ENCODE measurements around the gene QRICH1. TPM values are rescaled to one million over a fixed set of nuclear protein-coding genes. Genes with fewer than 3 reads are reported as not detected.

Gene QRICH1
- total RNA-seq, 1 experiment from 2014 or later = 151 TPM

GRCh38 chr3:49112262-49112661 lies 18.4 kb upstream of the QRICH1 start:
- Mint-ChIP-seq H3K27me3 (ENCODE audit: low read depth) (no peaks in the 10 kb centered on the region), H3K27ac (no peak overlapping the region), H3K9me3 (no peaks in the 10 kb centered on the region), H3K4me1 (no peaks in the 10 kb centered on the region), H3K4me3 (no peak overlapping the region), H3K36me3 (ENCODE audit: insufficient read depth in 1 of 3, low read depth in 3 of 3) (peaks cover 42 to 81% (median 77%) of the 10 kb centered on the region in 3 experiments)
- Histone ChIP-seq H3K27me3 (ENCODE audit: insufficient read depth, low read length) (no peaks in the 10 kb centered on the region), H2AFZ (ENCODE audit: low read length) (no peak overlapping the region), H2BK15ac (ENCODE audit: low read depth, low read length) (no peak overlapping the region), H2BK12ac (ENCODE audit: insufficient read length, low read depth, low read length) (no peak overlapping the region), H4K5ac (ENCODE audit: insufficient read length, low read depth, low read length) (no peak overlapping the region), H3K4ac (ENCODE audit: low read depth, low read length) (no peak overlapping the region), H4K20me1 (ENCODE audit: control insufficient read depth, insufficient read depth, insufficient read length) (no peaks in the 10 kb centered on the region), H3K79me2 (ENCODE audit: insufficient read depth, low read length) (no peaks in the 10 kb centered on the region), H3K9ac (ENCODE audit: extremely low read depth, insufficient read length, low read length) (no peak overlapping the region), H3K56ac (ENCODE audit: insufficient read length, low read depth, low read length) (no peak overlapping the region), H3K9me3 (ENCODE audit: control insufficient read depth, low read depth, low read length) (no peaks in the 10 kb centered on the region), H3K4me1 (ENCODE audit: insufficient read depth, low read length) (no peaks in the 10 kb centered on the region), H2BK5ac (ENCODE audit: insufficient read length, low read length) (no peak overlapping the region), H3K23ac (ENCODE audit: insufficient read length, low read depth, low read length) (no peak overlapping the region), H3K4me2 (ENCODE audit: insufficient read depth, insufficient read length, low read length) (no peak overlapping the region), H3K14ac (ENCODE audit: insufficient read depth, low read length) (no peak overlapping the region), H3K27ac (ENCODE audit: insufficient read length, low read depth, low read length) (no peak overlapping the region), H3T11ph (ENCODE audit: low read length) (no peak overlapping the region), H2AK5ac (ENCODE audit: insufficient read length, low read length) (no peak overlapping the region), H2BK20ac (ENCODE audit: low read depth, low read length, poor library complexity, severe bottlenecking) (no peak overlapping the region), H3K18ac (ENCODE audit: insufficient read length, low read depth, low read length) (no peak overlapping the region), H3K23me2 (ENCODE audit: insufficient read length, low read depth, low read length, poor library complexity, severe bottlenecking) (no peaks in the 10 kb centered on the region), H3K79me1 (ENCODE audit: insufficient read depth, low read depth, low read length, poor library complexity, severe bottlenecking) (no peaks in the 10 kb centered on the region), H4K91ac (ENCODE audit: insufficient read length, low read depth, low read length) (no peak overlapping the region), H2BK120ac (ENCODE audit: low read depth, low read length, poor library complexity, severe bottlenecking) (no peak overlapping the region), H4K8ac (replicated peaks; ENCODE audit: insufficient read length, low read depth, low read length) (no peak overlapping the region)
- no peak for TF ChIP-seq CTCF (conservative IDR thresholded peaks at IDR 0.05)
- WGBS (ENCODE audit: extremely low coverage, insufficient read length, low lambda C conversion rate) = no CpG with 5 or more reads among the region's 14 CpGs
- DNase-seq = no peak
